Stimulated activated CD4-positive, alpha-beta T cell treated with anti-CD3 and anti-CD28 coated beads, TNF-alpha, amount 100 ng/mL, for 4 hours (primary cell): ENCODE data around the gene MCM7.

Source experiments
- DNase-seq, 3 experiments: peaks; one replicate each; pipeline ENCODE4 v3.0.0-alpha.2; 2020; ENCODE audit warnings: low read depth in 3 of 3

The MCM7 gene

DNA sequence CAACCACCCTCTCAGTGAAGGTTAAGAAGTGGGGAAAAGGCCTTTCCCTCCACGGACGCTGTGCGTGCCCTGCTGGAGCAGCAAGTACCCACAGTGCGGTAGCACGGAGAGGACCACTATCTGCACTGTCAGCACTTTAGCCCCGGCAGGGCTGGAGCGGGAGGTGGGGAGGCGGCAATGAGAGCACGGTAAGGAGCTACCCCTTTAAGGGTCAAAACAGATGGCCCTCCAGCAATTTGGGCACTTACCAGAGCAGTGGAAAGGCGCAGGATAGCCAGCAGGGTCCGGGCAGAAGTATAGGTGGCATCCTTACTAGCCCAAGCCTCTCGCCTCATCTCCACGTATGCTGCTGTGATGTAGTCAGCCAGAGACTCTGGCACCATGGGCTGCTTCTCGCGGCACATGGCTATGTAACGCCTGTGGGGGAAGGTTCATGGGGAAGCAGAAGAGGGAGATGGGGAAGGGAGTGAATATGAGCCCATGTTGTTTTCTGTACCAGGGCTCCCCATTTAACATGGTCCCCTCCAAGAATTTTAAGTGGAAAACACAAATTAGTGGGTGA lies 7.2 kb downstream of the MCM7 start:
- no peak for DNase-seq

DNA sequence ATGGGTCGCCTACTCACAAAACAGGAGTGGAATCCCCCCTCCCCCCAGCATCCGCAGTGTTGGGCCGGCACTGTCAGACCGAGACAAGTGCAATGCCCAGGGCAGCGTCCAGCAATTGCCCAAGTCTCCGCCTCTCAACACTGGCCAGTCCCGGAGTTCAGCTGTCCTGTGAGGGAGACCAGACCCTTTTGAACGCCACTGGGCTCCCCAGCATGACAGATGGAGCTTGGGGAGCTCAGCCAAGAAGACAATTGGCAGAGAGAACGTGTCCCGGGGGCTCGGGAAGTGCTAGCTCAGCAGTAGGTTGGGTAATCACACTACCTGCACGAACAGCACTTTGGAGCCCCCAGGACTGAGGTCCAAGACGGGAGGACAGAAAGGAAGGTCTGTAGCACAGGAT lies 7.7 kb downstream of the MCM7 start:
- DNase-seq: no peak

DNA sequence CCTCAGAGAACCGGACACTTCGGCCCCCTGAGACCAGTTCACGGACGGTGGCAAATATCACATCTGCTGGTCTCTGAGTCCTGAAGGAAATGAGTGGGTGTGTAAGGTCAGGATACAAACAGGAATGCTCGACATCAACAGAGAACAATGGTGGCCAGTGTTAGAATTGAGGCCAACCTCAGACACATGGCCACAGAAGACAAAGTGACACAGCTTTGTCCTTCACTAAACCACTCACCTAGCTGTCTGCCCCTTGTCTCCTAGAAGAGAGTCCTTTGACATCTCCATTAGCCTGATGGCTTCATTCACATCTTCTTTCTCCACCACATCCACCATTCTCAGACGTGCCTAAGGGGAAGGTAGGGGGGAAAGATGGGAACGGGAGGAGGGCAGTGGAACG lies 8.1 kb downstream of the MCM7 start:
- DNase-seq: no peak

DNA sequence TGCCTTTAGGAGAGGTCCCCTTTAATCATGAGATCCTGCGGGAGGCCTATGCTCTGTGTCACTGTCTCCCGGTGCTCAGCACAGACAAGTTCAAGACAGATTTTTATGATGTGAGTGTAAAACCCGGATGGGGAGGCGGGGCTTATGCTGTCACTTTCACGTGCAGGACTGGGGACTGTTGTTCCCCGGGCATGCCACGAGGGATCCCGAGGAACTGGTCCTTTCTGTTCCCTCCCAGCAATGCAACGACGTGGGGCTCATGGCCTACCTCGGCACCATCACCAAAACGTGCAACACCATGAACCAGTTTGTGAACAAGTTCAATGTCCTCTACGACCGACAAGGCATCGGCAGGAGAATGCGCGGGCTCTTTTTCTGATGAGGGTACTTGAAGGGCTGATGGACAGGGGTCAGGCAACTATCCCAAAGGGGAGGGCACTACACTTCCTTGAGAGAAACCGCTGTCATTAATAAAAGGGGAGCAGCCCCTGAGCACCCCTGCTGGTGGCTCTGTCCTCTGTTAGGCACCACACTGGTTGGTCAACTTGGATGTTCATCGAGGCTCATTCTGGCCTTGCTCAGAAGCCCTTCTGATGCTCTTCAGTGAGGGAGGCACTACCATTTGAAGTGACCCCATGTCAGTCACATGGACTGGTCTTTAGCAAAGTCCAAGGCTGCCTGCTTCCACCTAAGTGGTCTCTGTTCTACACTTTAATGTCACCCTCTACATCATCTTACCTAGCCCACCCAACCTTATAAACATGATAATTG lies 9.6 kb downstream of the MCM7 start:
- DNase-seq: no peak

DNA sequence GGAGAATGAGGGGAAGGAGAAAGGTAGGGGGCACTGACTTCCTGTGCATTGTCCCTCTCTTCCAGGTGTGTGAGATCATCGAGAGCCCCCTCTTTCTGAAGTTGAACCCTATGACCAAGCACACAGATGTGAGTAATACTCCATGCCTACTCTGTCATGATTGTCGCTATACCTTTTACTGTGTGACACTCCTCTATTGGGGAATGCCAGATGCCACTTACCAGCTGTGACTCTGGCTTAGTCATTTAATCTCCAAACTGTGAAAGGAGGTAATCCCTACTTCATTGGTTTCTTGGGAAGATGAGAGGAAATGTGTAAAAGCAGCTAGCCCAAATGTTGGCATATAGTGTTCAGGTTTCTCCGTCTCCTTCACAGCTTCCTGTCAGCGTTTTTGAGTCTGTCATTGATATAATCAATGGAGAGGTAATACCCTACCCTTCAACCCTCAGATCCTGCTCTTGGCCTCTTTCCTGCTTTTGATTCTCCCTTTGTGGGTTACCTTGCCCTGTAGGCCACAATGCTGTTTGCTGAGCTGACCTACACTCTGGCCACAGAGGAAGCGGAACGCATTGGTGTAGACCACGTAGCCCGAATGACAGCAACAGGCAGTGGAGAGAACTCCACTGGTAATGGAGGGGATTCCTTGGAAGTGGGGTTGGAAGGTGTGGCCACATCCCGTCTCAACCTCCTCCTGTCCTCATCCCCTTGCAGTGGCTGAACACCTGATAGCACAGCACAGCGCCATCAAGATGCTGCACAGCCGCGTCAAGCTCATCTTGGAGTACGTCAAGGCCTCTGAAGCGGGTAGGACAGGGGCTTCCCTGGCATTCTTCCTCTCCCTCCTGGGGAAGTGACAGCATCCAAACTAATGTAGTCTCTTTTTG lies 10.4 kb downstream of the MCM7 start:
- no peak for DNase-seq

DNA sequence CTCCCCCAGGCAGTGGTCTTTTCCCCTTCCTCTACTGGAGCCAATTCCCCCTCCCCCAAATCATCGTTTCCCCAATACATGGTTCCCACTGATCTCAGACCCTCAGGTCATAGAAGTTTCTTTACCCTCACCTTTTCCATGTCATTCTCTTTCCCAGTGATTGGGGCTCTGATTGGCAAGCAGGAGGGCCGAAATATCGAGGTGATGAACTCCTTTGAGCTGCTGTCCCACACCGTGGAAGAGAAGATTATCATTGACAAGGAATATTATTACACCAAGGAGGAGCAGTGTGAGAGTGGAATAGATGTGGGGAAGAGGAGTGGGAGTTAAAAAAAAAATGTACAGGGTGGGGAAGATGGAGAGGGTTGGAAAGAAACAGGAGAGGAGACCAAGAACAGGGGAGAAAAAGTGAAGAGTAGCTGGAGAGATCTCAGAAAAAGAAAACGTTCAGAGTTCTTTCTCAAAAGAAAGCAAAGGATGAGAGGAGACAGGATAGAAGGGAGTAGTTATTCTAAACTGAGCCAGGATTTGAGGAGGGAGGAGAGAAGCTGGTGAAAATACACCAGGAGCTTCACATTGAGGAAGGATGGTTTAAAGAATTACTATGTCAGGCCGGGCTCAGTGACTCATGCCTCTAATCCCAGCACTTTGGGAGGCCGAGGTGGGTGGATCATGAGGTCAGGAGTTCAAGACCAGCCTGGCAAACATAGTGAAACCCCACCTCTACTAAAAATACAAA lies 11.6 kb downstream of the MCM7 start:
- no peak for DNase-seq

DNA sequence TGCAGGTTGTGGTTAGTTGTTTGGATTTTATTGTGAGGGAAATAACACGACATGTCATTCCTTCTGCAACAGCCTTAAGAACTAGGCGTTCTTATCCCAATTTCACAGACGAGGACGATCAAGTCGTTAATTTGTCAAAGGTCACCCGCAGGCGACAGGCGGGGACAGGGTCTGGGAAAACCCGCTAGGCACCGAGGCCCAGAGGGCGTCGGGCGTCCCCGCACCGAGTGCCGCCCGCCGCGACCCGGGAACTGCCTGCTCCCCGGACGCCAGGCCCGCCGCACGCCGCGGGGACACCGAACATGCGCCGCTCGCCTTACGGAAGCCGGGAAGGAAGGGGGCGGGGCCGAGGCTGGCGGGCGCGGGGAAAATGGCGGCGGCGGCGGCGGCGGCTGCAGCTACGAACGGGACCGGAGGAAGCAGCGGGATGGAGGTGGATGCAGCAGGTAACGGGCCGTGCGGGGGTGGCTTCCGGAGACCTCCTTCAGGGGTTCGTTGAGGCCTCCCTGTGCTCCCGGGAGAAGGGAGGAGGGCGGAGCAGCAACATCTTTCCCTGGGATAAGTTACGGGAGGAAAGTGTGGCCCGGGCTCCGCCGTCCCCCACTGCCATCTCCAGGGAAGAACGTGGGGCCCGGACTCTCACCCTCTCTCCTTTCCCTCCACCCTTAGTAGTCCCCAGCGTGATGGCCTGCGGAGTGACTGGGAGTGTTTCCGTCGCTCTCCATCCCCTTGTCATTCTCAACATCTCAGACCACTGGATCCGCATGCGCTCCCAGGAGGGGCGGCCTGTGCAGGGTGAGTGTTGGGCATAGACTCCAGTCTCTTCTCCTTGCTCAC lies 12.4 kb downstream of the MCM7 start, which contains the start of gene COPS6:
Gene COPS6, plus strand, starts transcription at position 349 of the 837 bp plus-strand sequence. Its CDS starts 22 bp downstream, at position 371.
- DNase-seq: peak; percentile 67 to 84 (median 73)

DNA sequence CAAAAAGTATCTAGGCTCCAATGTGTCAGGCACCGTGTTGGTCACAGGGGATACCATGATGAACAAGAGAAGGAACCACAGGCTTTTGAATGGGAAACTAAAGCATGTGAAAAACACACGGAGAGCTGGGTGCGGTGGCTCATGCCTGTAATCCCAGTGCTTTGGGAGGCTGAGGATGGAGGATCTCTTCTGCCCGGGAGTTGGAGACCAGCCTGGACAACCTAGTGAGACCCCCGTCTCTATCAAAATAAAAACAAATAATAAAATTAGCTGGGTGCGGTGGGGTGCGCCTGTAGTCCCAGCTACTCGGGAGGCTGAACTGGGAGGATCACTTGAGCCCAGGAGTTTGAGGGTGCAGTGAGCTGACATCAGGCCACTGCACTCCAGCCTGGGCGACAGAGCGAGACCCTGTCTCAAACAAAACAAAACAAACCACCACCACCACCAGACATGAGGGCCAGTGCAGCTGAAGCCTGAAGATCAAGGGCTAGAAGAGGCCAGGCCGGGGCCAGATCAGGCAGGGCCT lies 13.0 kb downstream of the MCM7 start:
- no peak for DNase-seq

DNA sequence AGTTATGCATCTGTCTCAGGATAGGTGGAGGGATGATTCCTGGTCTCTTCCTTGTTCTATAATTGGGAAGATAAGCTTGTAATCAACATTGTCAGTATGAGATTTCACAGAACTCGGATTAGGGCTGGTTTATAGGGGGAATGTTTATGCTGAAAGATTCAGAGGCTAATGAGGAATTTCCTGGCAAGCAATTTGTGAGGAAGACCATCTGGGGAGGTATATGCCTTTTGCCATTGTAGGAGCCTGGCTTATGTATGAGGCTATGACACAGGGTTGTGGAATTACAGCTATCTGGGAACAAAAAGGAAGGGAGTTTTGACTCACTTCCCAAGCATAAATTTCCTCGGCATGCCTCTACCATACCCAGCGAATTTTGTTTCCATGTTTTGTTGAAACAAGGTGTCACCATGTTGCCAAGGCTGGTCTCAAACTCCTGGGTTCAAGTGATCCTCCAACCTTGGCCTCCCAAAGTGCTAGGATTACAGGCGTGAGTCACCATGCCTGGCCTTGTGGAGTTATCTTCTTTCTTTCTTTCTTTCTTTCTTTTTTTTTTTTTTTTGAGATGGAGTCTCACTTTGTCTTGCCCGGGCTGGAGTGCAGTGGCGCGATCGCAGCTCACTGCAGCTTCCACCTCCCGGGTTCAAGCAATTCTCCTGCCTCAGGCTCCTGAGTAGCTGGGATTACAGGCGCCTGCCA lies 14.0 kb downstream of the MCM7 start:
- no peak for DNase-seq

DNA sequence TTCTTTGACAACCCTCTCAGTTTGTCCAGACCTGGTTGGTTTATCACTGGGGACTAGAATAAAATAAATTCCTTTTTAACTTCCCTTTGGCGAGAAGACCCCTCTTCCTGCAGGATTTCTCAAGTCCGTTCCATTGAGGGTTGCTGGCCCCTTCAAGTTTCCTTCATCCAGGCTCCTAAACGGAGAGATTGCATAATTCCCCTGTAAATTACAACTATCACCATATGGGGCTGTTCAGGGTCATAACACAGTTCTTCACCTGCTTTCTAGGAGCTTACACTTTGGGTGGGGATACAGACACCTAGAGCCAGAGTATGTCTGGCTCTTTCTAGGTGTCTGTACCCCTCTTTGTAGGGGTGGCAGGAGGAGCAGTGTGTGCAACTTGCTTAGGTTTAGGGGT lies 15.7 kb downstream of the MCM7 start:
- DNase-seq: no peak

DNA sequence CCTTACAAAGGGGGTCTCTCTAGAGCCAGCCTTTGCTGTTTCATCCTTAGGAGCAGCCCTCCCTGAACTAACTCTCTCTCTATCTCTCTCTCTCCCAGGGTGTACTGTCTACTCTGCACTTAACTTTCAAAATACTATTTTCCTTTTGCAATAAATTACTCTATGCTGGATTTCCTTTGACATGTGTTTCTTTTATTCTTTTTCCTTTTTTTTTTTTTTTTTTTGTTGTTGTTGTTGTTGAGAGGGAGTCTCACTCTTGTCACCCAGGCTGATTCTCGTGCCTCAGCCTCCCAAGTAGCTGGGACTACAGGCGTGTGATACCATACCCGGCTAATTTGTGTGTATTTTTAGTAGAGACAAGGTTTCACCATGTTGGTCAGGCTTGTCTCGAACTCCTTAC lies 18.2 kb downstream of the MCM7 start:
- no peak for DNase-seq

DNA sequence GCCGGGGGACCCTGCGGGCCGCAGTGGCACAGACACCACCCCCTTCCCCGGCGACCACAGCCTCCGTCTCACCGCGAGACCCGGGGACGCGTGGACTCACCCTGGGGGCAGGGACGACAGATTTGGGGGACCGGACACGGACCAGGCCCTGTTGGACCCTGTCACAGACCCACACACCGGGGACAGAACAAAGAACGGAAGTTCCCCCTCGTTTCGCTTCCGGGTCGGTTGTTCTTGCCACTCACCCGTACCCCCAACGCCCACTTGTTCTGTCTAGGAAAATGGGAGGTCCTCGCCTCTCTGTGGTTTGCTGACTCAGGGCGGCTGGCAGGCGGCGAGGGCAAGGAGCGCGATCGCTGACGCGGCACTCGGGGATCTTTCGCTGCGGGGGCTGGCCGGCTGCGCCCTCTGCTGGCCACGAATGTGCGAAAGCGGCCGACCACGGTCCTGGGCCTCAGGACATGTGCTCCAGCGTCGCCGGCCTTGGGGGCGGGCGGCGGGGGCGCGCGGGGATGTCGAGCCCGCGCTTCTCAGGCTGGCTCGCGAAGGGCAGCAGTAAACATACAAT lies 19.6 kb downstream of the MCM7 start, which contains the start of gene ZNF3:
Gene ZNF3, minus strand, starts transcription at position 189 of the 568 bp plus-strand sequence. CDS start 4,366 bp downstream, outside the sequence.
- peak; percentile 92 to 97 (median 95) for DNase-seq

DNA sequence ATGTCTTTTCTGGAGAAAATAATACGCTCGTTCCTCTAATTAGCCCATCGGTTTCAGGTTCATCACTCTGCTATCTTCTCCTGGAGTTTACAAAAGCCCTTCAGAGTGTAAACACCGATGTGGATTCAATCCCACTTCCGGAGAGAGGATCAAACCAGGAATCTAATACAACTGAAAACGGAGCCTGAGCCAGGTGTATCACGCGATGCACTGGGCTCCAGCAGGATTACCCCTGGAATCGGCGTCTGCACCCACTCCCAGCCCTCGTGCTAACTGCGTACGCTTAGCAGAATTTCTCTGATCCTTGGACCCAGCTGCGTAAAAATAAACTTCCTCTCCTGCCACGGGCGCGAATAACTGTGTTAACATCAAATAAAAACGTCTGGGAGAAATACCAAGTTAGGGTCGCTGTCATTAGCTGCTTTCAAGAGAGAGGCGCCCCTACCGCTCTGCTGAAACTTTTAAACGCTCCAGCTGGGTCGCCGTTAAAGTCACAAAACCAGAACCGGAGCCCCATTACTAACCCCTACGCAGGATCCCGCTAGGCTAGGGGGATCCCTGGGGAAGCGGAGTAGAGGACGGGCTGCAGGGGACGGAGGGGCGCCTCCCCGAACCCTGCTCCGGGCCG lies 20.2 kb downstream of the MCM7 start:
- DNase-seq: no peak

DNA sequence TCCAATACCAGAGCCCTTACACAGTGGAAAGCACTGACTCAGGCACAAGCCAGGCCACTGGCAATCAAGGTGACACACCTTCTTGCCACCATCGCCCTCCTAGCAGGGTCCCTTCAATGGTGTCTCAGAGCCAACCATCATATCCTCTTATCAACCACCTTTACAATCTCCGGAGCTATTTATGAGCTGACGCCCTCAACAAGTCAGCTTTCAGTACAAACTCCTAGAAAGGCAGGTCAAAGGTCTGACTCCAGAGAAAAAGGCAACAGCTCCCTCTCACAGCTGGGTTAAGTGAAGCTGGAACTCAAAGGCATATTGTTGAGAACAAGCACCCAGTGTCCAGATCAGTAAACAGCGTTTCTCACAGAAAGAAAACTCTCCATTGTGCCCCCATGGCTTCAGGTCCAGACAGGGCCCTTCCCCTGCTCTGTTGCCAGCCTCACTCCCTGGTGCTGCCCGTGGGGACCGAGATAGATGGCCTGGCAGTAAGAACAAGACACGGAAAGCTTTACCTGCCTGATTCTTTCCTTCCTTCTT lies 22.1 kb downstream of the MCM7 start:
- no peak for DNase-seq

DNA sequence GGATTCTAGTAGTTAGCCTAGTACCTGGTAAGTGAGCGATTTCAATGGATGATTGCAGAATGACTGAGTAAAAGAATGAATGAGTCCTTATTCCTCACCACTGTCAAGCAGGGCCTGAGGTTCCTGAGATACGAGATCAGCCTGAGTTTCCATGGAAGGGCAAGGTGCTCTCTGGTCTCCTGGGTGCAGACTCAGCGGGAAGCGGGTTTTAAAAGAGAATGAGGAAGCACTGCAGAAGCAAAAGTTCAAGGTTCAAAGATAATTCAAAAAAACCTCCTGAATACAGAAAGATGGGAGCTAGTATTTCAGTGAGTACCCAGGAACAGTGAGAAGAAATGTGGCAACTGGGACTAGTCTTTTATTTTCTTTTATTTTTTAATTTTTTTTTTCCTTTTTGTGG lies 24.0 kb downstream of the MCM7 start:
- no peak for DNase-seq

DNA sequence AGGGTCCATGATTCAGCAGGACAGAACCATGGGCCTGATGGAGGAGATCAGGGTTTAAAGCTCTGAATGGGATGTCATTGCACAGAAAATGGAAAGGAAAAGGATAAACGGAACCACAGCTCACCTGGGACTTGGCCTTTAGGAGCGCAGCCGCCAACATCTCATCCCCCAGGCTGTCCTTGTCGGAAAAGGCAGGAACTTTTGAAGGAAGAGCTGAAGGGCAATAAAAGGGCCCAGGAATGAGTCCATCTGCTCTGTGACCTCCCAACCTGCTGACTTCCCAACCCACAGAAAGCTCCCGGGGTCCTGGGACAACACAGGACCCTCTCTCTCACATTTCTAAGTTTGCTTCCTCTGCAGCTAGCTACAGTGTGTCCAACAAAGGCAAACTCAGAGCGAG lies 25.8 kb downstream of the MCM7 start:
- no peak for DNase-seq

DNA sequence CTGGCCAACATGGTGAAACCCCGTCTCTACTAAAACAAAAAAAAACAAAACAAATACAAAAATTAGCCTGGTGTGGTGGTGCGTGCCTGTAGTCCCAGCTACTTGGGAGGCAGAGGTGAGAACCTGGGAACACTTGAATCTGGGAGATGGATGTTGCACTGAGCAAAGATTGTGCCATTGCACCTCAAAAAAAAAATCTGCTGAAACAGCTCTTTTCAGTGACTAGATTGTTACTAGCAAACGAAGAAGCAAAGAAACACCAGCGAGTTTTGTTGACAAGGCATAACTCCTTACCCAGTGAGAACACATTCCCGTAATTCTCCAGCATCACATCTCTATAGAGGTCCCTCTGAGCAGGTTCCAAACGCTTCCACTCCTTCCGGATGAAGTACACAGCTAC lies 26.4 kb downstream of the MCM7 start:
- DNase-seq: no peak

DNA sequence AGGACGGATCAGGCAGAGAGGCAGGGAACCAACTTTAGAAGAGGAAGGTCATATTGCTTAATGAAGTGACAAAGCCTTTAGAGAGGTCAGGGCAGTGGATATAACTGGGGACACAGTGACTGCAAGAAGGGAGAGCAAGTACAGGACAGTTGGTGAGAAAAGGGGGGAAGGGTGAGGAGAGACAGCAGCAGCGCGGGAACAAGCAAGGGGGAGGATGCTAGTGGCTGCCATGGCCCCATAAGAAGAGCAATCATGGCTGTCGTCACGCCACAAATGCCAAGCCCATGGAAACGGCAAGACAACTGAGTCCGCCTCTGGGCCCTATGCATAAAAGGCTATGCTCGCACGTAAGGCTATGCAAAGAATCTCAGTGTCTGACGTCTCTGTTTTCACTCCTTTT lies 28.7 kb downstream of the MCM7 start:
- no peak for DNase-seq
